ENCODE measurements around the gene LRRC18.

Gene LRRC18

DNA sequence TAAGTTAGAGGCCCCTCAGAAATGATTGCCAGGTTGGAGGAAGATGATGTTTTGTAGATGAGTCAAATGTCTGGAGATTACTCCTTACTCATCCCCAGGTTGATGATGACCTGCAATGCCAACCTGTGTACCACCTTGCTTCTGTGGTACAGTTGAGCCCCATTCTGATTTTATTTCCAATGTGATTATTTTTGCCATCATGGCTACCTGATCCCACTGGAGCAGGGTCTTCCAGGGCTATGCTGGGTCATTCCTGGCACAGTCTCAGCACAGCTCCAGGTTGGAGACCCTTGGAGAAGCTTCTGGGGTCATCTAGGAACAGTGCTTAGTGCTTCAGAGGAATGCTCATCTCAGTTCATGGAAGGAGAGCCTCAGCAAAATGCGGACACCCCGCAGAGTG is 34.3 kb downstream of the LRRC18 start:
- Histone ChIP-seq H3K9me3 (ENCODE audit: control insufficient read depth, insufficient read depth, low read depth, low read length) (no peaks in the 10 kb centered on the region), H3K36me3 (ENCODE audit: control insufficient read depth in 2 of 2, insufficient read depth in 1 of 2, low read length in 2 of 2) (no peaks in the 10 kb centered on the region), H3K4me1 (ENCODE audit: control insufficient read depth, insufficient read depth, low read length) (no peaks in the 10 kb centered on the region), H3K4me3 (ENCODE audit: low read depth, low read length) (no peak overlapping the region), H3K27ac (ENCODE audit: extremely low read depth, low read depth, low read length) (no peak overlapping the region)
- ChIA-PET CTCF (interaction anchor here (2.7 kb wide), 1 partner anchor 247 kb away, joined by 10 read pairs; no protein-coding TSS in a partner anchor), POLR2A (no interaction called here)
- no peak for TF ChIP-seq ZNF175 (tag by site-specific recombination; IDR thresholded peaks at IDR 0.05)
- no peak for TF ChIP-seq ZNF10 (tag by site-specific recombination; IDR thresholded peaks at IDR 0.05)
- TF ChIP-seq SP3 (tag by site-specific recombination; IDR thresholded peaks at IDR 0.05) = no peak
- TF ChIP-seq, protein P1, sequence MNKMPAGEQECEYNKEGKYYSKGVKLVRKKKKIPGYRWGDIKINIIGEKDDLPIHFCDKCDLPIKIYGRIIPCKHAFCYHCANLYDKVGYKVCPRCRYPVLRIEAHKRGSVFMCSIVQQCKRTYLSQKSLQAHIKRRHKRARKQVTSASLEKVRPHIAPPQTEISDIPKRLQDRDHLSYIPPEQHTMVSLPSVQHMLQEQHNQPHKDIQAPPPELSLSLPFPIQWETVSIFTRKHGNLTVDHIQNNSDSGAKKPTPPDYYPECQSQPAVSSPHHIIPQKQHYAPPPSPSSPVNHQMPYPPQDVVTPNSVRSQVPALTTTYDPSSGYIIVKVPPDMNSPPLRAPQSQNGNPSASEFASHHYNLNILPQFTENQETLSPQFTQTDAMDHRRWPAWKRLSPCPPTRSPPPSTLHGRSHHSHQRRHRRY (tag by site-specific recombination; IDR thresholded peaks at IDR 0.05) = no peak
- TF ChIP-seq ZNF747 (tag by site-specific recombination; IDR thresholded peaks at IDR 0.05) = no peak
- TF ChIP-seq ZNF174 (tag by site-specific recombination; IDR thresholded peaks at IDR 0.05) = no peak
- TF ChIP-seq, protein P2, sequence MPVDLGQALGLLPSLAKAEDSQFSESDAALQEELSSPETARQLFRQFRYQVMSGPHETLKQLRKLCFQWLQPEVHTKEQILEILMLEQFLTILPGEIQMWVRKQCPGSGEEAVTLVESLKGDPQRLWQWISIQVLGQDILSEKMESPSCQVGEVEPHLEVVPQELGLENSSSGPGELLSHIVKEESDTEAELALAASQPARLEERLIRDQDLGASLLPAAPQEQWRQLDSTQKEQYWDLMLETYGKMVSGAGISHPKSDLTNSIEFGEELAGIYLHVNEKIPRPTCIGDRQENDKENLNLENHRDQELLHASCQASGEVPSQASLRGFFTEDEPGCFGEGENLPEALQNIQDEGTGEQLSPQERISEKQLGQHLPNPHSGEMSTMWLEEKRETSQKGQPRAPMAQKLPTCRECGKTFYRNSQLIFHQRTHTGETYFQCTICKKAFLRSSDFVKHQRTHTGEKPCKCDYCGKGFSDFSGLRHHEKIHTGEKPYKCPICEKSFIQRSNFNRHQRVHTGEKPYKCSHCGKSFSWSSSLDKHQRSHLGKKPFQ (tag by site-specific recombination; IDR thresholded peaks at IDR 0.05) = no peak
- TF ChIP-seq BCL11B (tag by site-specific recombination; IDR thresholded peaks at IDR 0.05; ENCODE audit: low read depth) = no peak

DNA sequence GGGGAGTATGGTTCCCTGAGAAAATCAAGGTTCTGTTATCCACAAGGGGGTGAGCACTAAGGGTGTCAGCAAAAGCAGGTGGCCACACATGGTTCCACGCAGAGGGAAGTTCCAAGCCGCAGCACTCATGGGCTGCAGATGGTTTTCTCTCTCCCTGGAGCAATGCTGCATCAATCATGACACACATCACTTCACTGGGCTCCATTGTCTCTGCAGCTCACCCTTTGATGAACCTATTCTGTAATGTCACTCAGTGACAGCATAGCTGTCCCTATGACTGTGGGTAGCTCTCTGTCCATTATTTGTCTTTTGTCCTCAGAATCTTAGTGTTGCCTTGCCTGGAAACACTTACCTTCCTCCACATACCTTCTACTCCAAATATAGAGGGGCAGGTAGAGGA is 34.8 kb downstream of the LRRC18 start:
- no peak overlapping the region for H3K4me3 ChIP-seq (ENCODE audit: low read depth, low read length)
- no peak overlapping the region for H3K27ac ChIP-seq (ENCODE audit: extremely low read depth, low read depth, low read length)
- no peaks in the 10 kb centered on the region for H3K4me1 ChIP-seq (ENCODE audit: control insufficient read depth, insufficient read depth, low read length)
- H3K36me3 ChIP-seq (ENCODE audit: control insufficient read depth in 2 of 2, insufficient read depth in 1 of 2, low read length in 2 of 2) = no peaks in the 10 kb centered on the region
- POLR2A ChIA-PET = no interaction called here
- CTCF ChIA-PET = interaction anchor here (0.9 kb wide), 1 partner anchor 19 kb away, joined by 3 read pairs; no protein-coding TSS in a partner anchor
- H3K9me3 ChIP-seq (ENCODE audit: control insufficient read depth, insufficient read depth, low read depth, low read length) = no peaks in the 10 kb centered on the region
- TF ChIP-seq GLIS1 (tag by site-specific recombination; IDR thresholded peaks at IDR 0.05) (no peak), ZNF777 (tag by site-specific recombination; IDR thresholded peaks at IDR 0.05; ENCODE audit: borderline replicate concordance) (no peak)

DNA sequence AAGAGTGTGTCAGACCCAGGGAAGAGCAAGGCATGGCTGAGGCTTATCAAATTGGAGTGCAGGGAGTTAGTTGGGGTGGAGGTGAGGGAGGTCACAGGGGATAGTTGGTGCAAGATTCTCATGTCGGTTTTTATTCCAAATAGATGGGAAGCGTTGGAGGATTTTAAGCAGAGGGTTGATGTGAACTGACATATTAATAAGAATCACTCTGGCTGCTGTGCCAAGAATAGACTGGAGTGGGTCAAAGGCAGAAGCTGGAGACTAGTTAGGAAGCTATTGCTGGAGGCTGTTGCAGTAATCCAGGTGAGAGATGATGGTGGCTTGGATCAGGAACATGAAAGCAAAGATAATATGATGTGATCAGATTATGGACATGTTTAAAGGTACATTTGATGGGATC is 36.5 kb downstream of the LRRC18 start:
- ChIA-PET CTCF (interaction anchor here (1.6 kb wide), 1 partner anchor 247 kb away, joined by 5 read pairs; no protein-coding TSS in a partner anchor), POLR2A (no interaction called here)
- Histone ChIP-seq H3K4me3 (ENCODE audit: low read depth, low read length) (no peak overlapping the region), H3K4me1 (ENCODE audit: control insufficient read depth, insufficient read depth, low read length) (no peaks in the 10 kb centered on the region), H3K9me3 (ENCODE audit: control insufficient read depth, insufficient read depth, low read depth, low read length) (no peaks in the 10 kb centered on the region), H3K36me3 (ENCODE audit: control insufficient read depth in 2 of 2, insufficient read depth in 1 of 2, low read length in 2 of 2) (no peaks in the 10 kb centered on the region), H3K27ac (ENCODE audit: extremely low read depth, low read depth, low read length) (no peak overlapping the region)
- TF ChIP-seq ZNF837 (tag by site-specific recombination; IDR thresholded peaks at IDR 0.05) (no peak), ZFP3 (tag by site-specific recombination; IDR thresholded peaks at IDR 0.05; ENCODE audit: low read depth) (no peak)

DNA sequence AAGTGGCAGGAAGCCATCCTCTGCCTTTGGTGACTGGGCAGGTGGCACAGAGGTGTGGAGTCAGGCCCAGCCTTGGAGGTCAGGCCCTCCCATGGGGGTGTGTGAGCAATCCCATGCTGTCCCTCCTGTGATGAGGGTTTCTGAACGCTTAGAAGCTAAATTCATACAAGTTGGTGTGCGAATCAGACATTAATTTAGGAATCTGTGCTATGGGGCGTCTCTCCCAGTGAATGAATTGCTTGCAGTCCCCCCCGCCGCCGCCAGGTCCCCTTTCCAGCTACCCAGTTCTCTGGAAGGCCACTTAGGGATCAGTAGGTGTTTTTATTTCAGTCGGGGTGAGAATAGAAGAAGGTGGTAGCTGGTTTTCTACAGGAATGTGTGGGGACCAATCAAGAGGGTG is 37.5 kb downstream of the LRRC18 start:
- H3K4me3 ChIP-seq (ENCODE audit: low read depth, low read length) = no peak overlapping the region
- ChIA-PET POLR2A (no interaction called here), CTCF (interaction anchor here (1.6 kb wide), 1 partner anchor 246 kb away, joined by 5 read pairs; no protein-coding TSS in a partner anchor)
- no peak overlapping the region for H3K27ac ChIP-seq (ENCODE audit: extremely low read depth, low read depth, low read length)
- no peaks in the 10 kb centered on the region for H3K9me3 ChIP-seq (ENCODE audit: control insufficient read depth, insufficient read depth, low read depth, low read length)
- no peaks in the 10 kb centered on the region for H3K4me1 ChIP-seq (ENCODE audit: control insufficient read depth, insufficient read depth, low read length)
- H3K36me3 ChIP-seq (ENCODE audit: control insufficient read depth in 2 of 2, insufficient read depth in 1 of 2, low read length in 2 of 2) = no peaks in the 10 kb centered on the region
- TF ChIP-seq ZNF211 (tag by site-specific recombination; IDR thresholded peaks at IDR 0.05; ENCODE audit: low read depth) = no peak
- no peak for TF ChIP-seq ZFP37 (tag by site-specific recombination; IDR thresholded peaks at IDR 0.05)
- no peak for TF ChIP-seq ZNF23 (tag by site-specific recombination; IDR thresholded peaks at IDR 0.05; ENCODE audit: borderline replicate concordance)
- no peak for TF ChIP-seq ZNF501 (tag by site-specific recombination; IDR thresholded peaks at IDR 0.05)
- TF ChIP-seq ZNF510 (tag by site-specific recombination; IDR thresholded peaks at IDR 0.05; ENCODE audit: insufficient replicate concordance) = no peak
- no peak for TF ChIP-seq SETDB1 (IDR thresholded peaks at IDR 0.05; ENCODE audit: insufficient read length, low read length)
- no peak for TF ChIP-seq ZNF221 (tag by site-specific recombination; IDR thresholded peaks at IDR 0.05; ENCODE audit: borderline replicate concordance)
- TF ChIP-seq ZNF169 (tag by site-specific recombination; IDR thresholded peaks at IDR 0.05) = no peak
- no peak for TF ChIP-seq ZNF621 (tag by site-specific recombination; IDR thresholded peaks at IDR 0.05)
- no peak for TF ChIP-seq BCL11B (tag by site-specific recombination; IDR thresholded peaks at IDR 0.05; ENCODE audit: low read depth)
- TF ChIP-seq, protein P3, sequence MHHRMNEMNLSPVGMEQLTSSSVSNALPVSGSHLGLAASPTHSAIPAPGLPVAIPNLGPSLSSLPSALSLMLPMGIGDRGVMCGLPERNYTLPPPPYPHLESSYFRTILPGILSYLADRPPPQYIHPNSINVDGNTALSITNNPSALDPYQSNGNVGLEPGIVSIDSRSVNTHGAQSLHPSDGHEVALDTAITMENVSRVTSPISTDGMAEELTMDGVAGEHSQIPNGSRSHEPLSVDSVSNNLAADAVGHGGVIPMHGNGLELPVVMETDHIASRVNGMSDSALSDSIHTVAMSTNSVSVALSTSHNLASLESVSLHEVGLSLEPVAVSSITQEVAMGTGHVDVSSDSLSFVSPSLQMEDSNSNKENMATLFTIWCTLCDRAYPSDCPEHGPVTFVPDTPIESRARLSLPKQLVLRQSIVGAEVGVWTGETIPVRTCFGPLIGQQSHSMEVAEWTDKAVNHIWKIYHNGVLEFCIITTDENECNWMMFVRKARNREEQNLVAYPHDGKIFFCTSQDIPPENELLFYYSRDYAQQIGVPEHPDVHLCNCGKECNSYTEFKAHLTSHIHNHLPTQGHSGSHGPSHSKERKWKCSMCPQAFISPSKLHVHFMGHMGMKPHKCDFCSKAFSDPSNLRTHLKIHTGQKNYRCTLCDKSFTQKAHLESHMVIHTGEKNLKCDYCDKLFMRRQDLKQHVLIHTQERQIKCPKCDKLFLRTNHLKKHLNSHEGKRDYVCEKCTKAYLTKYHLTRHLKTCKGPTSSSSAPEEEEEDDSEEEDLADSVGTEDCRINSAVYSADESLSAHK (tag by site-specific recombination; IDR thresholded peaks at IDR 0.05) = no peak

All from HEK293 (cell line).